ENCODE data around the gene AP3B1. TPM values are rescaled to one million over a fixed set of nuclear protein-coding genes. Genes with fewer than 3 reads are reported as not detected.

Gene AP3B1
- total RNA-seq, 4 donors from 2014 or later = 31.2 to 42.1 (median 36.2) TPM

DNA sequence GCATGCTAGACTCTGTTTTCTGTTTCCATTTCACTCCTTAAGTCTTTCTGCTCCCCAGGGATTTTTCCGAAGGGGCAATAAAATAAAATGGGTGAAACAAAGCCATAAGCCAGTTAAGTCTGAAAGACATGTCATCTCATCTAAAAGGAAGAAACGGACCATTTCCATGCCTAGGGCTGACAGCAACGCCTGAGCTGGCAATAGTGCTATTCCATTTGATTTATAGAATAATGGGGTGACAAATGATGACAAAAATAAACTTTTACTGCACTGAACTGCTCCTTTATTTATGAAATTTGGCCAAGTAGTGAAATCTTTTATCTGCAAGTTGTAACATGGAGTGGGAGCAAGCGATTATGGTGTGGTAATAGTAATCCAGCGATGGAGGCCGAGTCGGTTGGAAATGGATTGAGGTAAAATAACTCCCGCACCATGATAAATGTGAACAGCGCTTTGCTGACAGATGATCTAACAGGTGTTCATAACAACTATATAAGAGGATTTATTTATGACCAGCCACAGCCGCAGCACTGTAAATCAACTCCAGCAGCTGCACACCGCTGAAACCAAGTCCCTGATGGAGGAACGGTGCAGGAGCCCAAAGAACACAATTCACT, 298.6 kb downstream of the AP3B1 start:
- TF ChIP-seq CTCF (IDR thresholded peaks at IDR 0.05) (no peak), POLR2AphosphoS5 (IDR thresholded peaks at IDR 0.05) (no peak), EP300 (IDR thresholded peaks at IDR 0.05) (no peak), POLR2A (IDR thresholded peaks at IDR 0.05; ENCODE audit: low read depth) (no peak)
- no peaks in the 10 kb centered on the region for H3K9me3 ChIP-seq
- H3K27me3 ChIP-seq = no peaks in the 10 kb centered on the region
- DNase-seq (ENCODE audit: extremely low spot score) = no peak
- WGBS = 84% methylated on average over 12 of the region's 12 CpGs
- H3K27ac ChIP-seq (replicated peaks in 1 of 4) = no peak overlapping the region
- peaks cover 0 to 20% (median 9%) of the 10 kb centered on the region in 4 donors for H3K36me3 ChIP-seq
- intact Hi-C loops (cut with DNase I) = no loop called here
- H3K4me3 ChIP-seq = no peak overlapping the region
- no peaks in the 10 kb centered on the region for H3K4me1 ChIP-seq

- no peak for DNase-seq (ENCODE audit: extremely low spot score)
- H3K4me3 ChIP-seq = no peak overlapping the region
- peaks cover 0 to 19% (median 10%) of the 10 kb centered on the region in 4 donors for H3K36me3 ChIP-seq
- H3K9me3 ChIP-seq = no peaks in the 10 kb centered on the region
- intact Hi-C loops (cut with DNase I) = no loop called here
- TF ChIP-seq EP300 (IDR thresholded peaks at IDR 0.05) (no peak), POLR2A (IDR thresholded peaks at IDR 0.05; ENCODE audit: low read depth) (no peak), POLR2AphosphoS5 (IDR thresholded peaks at IDR 0.05) (no peak), CTCF (IDR thresholded peaks at IDR 0.05) (no peak)
- H3K27me3 ChIP-seq = no peaks in the 10 kb centered on the region
- no peak overlapping the region for H3K27ac ChIP-seq (replicated peaks in 1 of 4)
- H3K4me1 ChIP-seq = no peaks in the 10 kb centered on the region
- 50% methylated on average over 3 of the region's 3 CpGs for WGBS
These were observed 299.6 kb downstream of the AP3B1 start for GRCh38 chr5:77994943-77995342.

GRCh38 chr5:77993855-77994318, 300.6 kb downstream of the AP3B1 start:
- Histone ChIP-seq H3K27me3 (no peaks in the 10 kb centered on the region), H3K4me3 (no peak overlapping the region), H3K36me3 (peaks cover 0 to 15% (median 6%) of the 10 kb centered on the region in 4 donors), H3K9me3 (no peaks in the 10 kb centered on the region), H3K4me1 (no peaks in the 10 kb centered on the region), H3K27ac (replicated peaks in 1 of 4) (no peak overlapping the region)
- no peak for DNase-seq (ENCODE audit: extremely low spot score)
- intact Hi-C loops (cut with DNase I) = no loop called here
- 82% methylated on average over 9 of the region's 10 CpGs for WGBS
- TF ChIP-seq POLR2AphosphoS5 (IDR thresholded peaks at IDR 0.05) (no peak), CTCF (IDR thresholded peaks at IDR 0.05) (no peak), POLR2A (IDR thresholded peaks at IDR 0.05; ENCODE audit: low read depth) (no peak), EP300 (IDR thresholded peaks at IDR 0.05) (no peak)

DNA sequence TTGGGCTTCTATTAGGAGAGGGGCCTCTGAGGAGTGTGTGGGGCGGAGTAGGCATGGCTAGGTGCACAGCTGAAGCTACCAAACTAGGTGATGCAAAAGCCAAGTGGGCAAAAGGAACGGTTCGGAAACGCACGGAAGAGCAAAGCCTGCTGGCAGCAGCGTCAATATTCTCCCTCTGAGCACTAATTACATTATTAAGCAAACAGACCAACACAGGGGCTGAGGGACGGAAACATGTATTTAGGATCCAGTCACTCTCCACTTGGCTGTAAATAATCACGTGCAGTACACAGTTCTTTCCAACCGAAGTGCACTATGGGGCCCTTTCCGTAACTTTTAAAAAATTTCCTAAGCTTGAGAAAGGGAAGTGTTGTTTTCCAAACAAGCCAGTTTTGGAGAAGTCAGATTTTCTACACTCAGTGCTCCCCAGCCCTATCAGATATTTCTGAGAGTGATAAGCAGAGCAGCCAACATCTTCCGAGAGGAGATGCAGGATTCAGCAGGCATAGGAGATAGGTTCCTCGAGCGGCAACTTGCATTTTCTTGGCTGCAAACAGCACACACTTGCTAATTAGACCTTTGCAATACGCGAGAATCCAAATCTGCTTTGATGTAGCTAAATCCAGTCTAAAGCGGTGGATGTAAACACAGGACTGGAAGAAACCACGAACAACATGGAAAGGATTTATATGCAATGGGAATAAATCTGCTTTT, 301.2 kb downstream of the AP3B1 start:
- intact Hi-C loops (cut with DNase I) = no loop called here
- no peaks in the 10 kb centered on the region for H3K4me1 ChIP-seq
- no peak overlapping the region for H3K4me3 ChIP-seq
- DNase-seq (ENCODE audit: extremely low spot score) = no peak
- no peaks in the 10 kb centered on the region for H3K27me3 ChIP-seq
- TF ChIP-seq CTCF (IDR thresholded peaks at IDR 0.05) = no peak
- TF ChIP-seq POLR2A (IDR thresholded peaks at IDR 0.05; ENCODE audit: low read depth) = no peak
- TF ChIP-seq POLR2AphosphoS5 (IDR thresholded peaks at IDR 0.05) = no peak
- TF ChIP-seq EP300 (IDR thresholded peaks at IDR 0.05) = no peak
- no peaks in the 10 kb centered on the region for H3K9me3 ChIP-seq
- no peak overlapping the region for H3K27ac ChIP-seq (replicated peaks in 1 of 4)
- WGBS = 92% methylated on average over 17 of the region's 17 CpGs
- H3K36me3 ChIP-seq = peaks cover 0 to 15% (median 4%) of the 10 kb centered on the region in 4 donors
